HepG2 (cell line): ENCODE data around the gene ST6GALNAC4. TPM values are rescaled to one million over a fixed set of nuclear protein-coding genes. Genes with fewer than 3 reads are reported as not detected.

Experiments
- AHDC1 ChIP-seq: sonication (generic); formaldehyde crosslinking; IDR thresholded peaks from 2 replicates; pipeline ENCODE4 v1.5.1; 2020; ENCODE audit warnings: mild to moderate bottlenecking, missing genetic modification reagents, borderline replicate concordance
- HNF4A ChIP-seq: sonication (generic); formaldehyde crosslinking; IDR thresholded peaks from 2 replicates; pipeline ENCODE4 v1.4.0; 2020; ENCODE audit warnings: missing genetic modification reagents
- HOXA9 ChIP-seq: sonication (generic); formaldehyde crosslinking; IDR thresholded peaks from 2 replicates; pipeline ENCODE4 v1.8.1; 2022; ENCODE audit warnings: missing genetic modification reagents, mild to moderate bottlenecking, moderate library complexity, borderline replicate concordance
- ISL2 ChIP-seq: sonication (generic); formaldehyde crosslinking; IDR thresholded peaks from 2 replicates; pipeline ENCODE4 v1.5.0; 2020; ENCODE audit warnings: missing genetic modification reagents
- LCORL ChIP-seq, 2 experiments: fragments of 450-650 bp in 1 of 2; sonication (generic) in 1 of 2; formaldehyde crosslinking in 1 of 2; IDR thresholded peaks; 2 replicates each; pipeline versions ENCODE4 v1.5.0 to v1.6.1; 2017 to 2020; ENCODE audit warnings: antibody characterized with exemption in 1 of 2, missing genetic modification reagents in 1 of 2
- NR2F6 ChIP-seq, 2 experiments: IDR thresholded peaks; 2 replicates each; pipeline ENCODE4 v1.6.1; 2016; ENCODE audit warnings: antibody characterized with exemption in 1 of 2, mild to moderate bottlenecking in 1 of 2
- RAD21 ChIP-seq: fragments of 450-650 bp; formaldehyde crosslinking; IDR thresholded peaks from 2 replicates; pipeline ENCODE4 v1.5.0; 2020; ENCODE audit warnings: mild to moderate bottlenecking
- SAP130 ChIP-seq: IDR thresholded peaks from 2 replicates; pipeline ENCODE4 v1.6.1; 2016; ENCODE audit warnings: low read depth
- SKIL ChIP-seq: sonication (generic); formaldehyde crosslinking; IDR thresholded peaks from 2 replicates; pipeline ENCODE4 v1.8.0; 2022; ENCODE audit warnings: missing genetic modification reagents, mild to moderate bottlenecking, moderate library complexity, borderline replicate concordance
- SOX6 ChIP-seq, 2 experiments: fragments of 450-650 bp in 1 of 2; sonication (generic) in 1 of 2; formaldehyde crosslinking in 1 of 2; IDR thresholded peaks; 2 replicates each; pipeline versions ENCODE4 v1.4.0 to v1.6.1; 2017 to 2020; ENCODE audit warnings: antibody characterized with exemption in 1 of 2, mild to moderate bottlenecking in 1 of 2, missing genetic modification reagents in 1 of 2
- TAF1 ChIP-seq: sonication (generic); formaldehyde crosslinking; IDR thresholded peaks from 2 replicates; pipeline ENCODE4 v1.4.0; 2020; ENCODE audit warnings: missing genetic modification reagents
- TRIM24 ChIP-seq: sonication (generic); formaldehyde crosslinking; IDR thresholded peaks from 2 replicates; pipeline ENCODE4 v1.8.0; 2022; ENCODE audit warnings: mild to moderate bottlenecking, missing genetic modification reagents
- YEATS4 ChIP-seq: sonication (generic); formaldehyde crosslinking; IDR thresholded peaks from 2 replicates; pipeline ENCODE4 v1.4.0; 2020; ENCODE audit warnings: missing genetic modification reagents, borderline replicate concordance
- ZNF205 ChIP-seq: IDR thresholded peaks from 2 replicates; pipeline ENCODE4 v1.6.1; 2018; ENCODE audit warnings: missing biosample characterization, missing genetic modification reagents
- ZNF275 ChIP-seq: sonication (generic); formaldehyde crosslinking; IDR thresholded peaks from 2 replicates; pipeline ENCODE4 v1.8.0; 2022; ENCODE audit warnings: missing genetic modification reagents, mild to moderate bottlenecking, inconsistent platforms, borderline replicate concordance
- ZNF3 ChIP-seq: IDR thresholded peaks from 2 replicates; pipeline ENCODE4 v1.7.0; 2017; ENCODE audit warnings: inconsistent platforms
- ZNF382 ChIP-seq: sonication (generic); formaldehyde crosslinking; IDR thresholded peaks from 2 replicates; pipeline ENCODE4 v1.5.0; 2020; ENCODE audit warnings: missing genetic modification reagents, mild to moderate bottlenecking, borderline replicate concordance
- ZNF543 ChIP-seq: sonication (generic); formaldehyde crosslinking; IDR thresholded peaks from 2 replicates; pipeline ENCODE4 v1.4.0; 2020; ENCODE audit warnings: mild to moderate bottlenecking, missing genetic modification reagents
- ZNF776 ChIP-seq: sonication (generic); formaldehyde crosslinking; IDR thresholded peaks from 2 replicates; pipeline ENCODE4 v1.4.0; 2020; ENCODE audit warnings: mild to moderate bottlenecking, missing genetic modification reagents
- ZSCAN20 ChIP-seq: sonication (generic); formaldehyde crosslinking; IDR thresholded peaks from 2 replicates; pipeline ENCODE4 v1.4.0; 2020; ENCODE audit warnings: missing genetic modification reagents, mild to moderate bottlenecking, borderline replicate concordance
- polyA plus RNA-seq, 8 experiments: library from polyadenylated mRNA; depleted of rRNA in 3 of 8; stranded (reverse) in 7 of 8; unstranded in 1 of 8; fragments of >200 nt; fragmentation: Illumina TruSeq in 4 of 8; extraction: Trizol in 4 of 8; gene quantifications; 2 replicates each; pipeline versions ENCODE4 v1.2.1 to v1.2.3, GENCODE V29; 2011 to 2016; ENCODE audit warnings: low read depth in 4 of 8, missing spikeins in 1 of 8, mixed read lengths in 1 of 8; ENCODE audit not compliant: insufficient read depth in 1 of 8
- total RNA-seq, 5 experiments: library from RNA; depleted of rRNA; stranded (reverse); fragments of >200 nt; fragmentation: Illumina TruSeq; extraction: Trizol; gene quantifications; 2 replicates each; pipeline ENCODE4 v1.2.3, GENCODE V29; 2016; ENCODE audit warnings: low read depth in 1 of 5

The ST6GALNAC4 gene
- total and polyA plus RNA-seq, 2 of the 13 experiments (the other 11 are each of a cell fraction or from before 2014, with no cell fraction given), result 18.8 to 27.7 TPM

- TF ChIP-seq ZNF275 (0 out of 2 replicates have a peak, but pooled peaks have one; percentile 42), ZNF776 (CRISPR knock-in tag) (peak; percentile 66; the same call in 1 of the 2 replicates), YEATS4 (CRISPR knock-in tag) (0 out of 2 replicates have a peak, but pooled peaks have one; percentile 7), HNF4A (CRISPR knock-in tag) (peak; percentile 54), TAF1 (CRISPR knock-in tag) (peak; percentile 35), HOXA9 (no peak), ZNF543 (no peak), ZNF382 (CRISPR knock-in tag) (no peak), ISL2 (CRISPR knock-in tag) (no peak), ZSCAN20 (CRISPR knock-in tag) (no peak), RAD21 (CRISPR knock-in tag) (no peak), TRIM24 (CRISPR knock-in tag) (no peak), NR2F6 (IDR thresholded peaks at IDR 0.05) (no peak), NR2F6 (CRISPR knock-in tag; IDR thresholded peaks at IDR 0.05) (peak; percentile 22; the same call in 1 of the 2 replicates), SOX6 (IDR thresholded peaks at IDR 0.05) (no peak), SOX6 (CRISPR knock-in tag; IDR thresholded peaks at IDR 0.05) (peak; percentile 56), AHDC1 (no peak), LCORL (IDR thresholded peaks at IDR 0.05) (no peak), LCORL (CRISPR knock-in tag; IDR thresholded peaks at IDR 0.05) (0 out of 2 replicates have a peak, but pooled peaks have one; percentile 25), SKIL (CRISPR knock-in tag) (no peak), ZNF3 (CRISPR knock-in tag) (no peak), SAP130 (peak; percentile 14; the same call in 1 of the 2 replicates), ZNF205 (CRISPR knock-in tag) (no peak)
Observed at GRCh38 chr9:127915801-127916719, 781 bp downstream of the ST6GALNAC4 start (continued).
